AG04450 (cell line): ENCODE results near the gene GGTLC2. TPM values are rescaled to one million over a fixed set of nuclear protein-coding genes. Genes with fewer than 3 reads are reported as not detected.
"Not testable (repeated sequence)": the region's sequence is repeated elsewhere in the genome, so short reads cannot be mapped to it uniquely, and the experiment has no call there.

Experiments used
- CTCF ChIA-PET: fragments of 300-600, 350-600 bp; formaldehyde crosslinking; extraction: SDS; loops from one replicate; lab custom pipeline; 2022; ENCODE audit warnings: antibody characterized with exemption, inconsistent platforms; lab: Charles Lee
- POLR2A ChIA-PET: fragments of 350-600 bp; formaldehyde crosslinking; extraction: SDS; loops from one replicate; lab custom pipeline; 2021; ENCODE audit warnings: antibody characterized with exemption, inconsistent platforms; lab: Yijun Ruan, JAX
- DNase-seq: peaks from one replicate; pipeline ENCODE4 v3.0.0-alpha.2; 2011; ENCODE audit warnings: low read depth, low spot score
- H3K27ac ChIP-seq: one replicate; pipeline ENCODE4 v1.5.1; 2012; ENCODE audit warnings: low read depth, low read length, control low read depth
- H3K27me3 ChIP-seq: one replicate; pipeline ENCODE4 v1.6.0; 2012; ENCODE audit warnings: low read length; ENCODE audit not compliant: control insufficient read depth, insufficient read depth
- H3K4me3 ChIP-seq: 2 replicates; pipeline ENCODE4 v1.5.1; 2011; ENCODE audit warnings: mild to moderate bottlenecking, low read depth, low read length, control low read depth
- H3K9me3 ChIP-seq: 2 replicates; pipeline ENCODE4 v1.5.1; 2012; ENCODE audit warnings: low read length; ENCODE audit not compliant: control insufficient read depth, insufficient read depth
- polyA plus RNA-seq: library from polyadenylated mRNA; depleted of rRNA; stranded (reverse); fragments of >200 nt; gene quantifications from 2 replicates; pipeline ENCODE4 v1.2.3, GENCODE V29; 2011
- TF ChIP-seq, protein P1 (sequence below): IDR thresholded peaks from 2 replicates; pipeline ENCODE4 v1.5.1; 2011; ENCODE audit warnings: low read depth, low read length, control low read depth, inconsistent platforms

The GGTLC2 gene
- polyA plus RNA-seq, 1 experiment = not detected

DNA sequence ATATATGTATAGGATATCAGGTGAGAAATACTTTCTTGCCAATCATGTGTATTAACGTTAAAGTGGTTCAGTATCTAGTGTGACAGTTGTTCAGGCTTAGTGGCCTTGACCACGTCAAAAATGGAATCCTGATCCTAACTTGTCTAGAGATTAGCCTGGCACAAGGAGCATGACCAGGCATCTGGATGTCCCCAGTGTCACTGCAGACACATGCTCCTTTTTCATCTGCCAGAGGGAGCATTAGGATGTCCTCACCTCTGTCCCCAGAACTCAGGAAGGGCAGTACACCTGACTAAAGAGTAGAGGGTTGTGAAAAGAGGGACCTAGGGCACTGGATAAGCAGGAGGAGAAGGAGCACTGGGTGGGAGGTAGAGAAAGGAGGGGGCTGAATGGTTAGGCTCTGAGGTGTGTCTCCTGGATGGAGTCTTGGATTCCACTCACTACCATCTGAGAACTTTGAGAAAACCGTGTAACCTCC, 40.9 kb upstream of the GGTLC2 start:
- Histone ChIP-seq H3K27me3 (peaks cover 13% of the 10 kb centered on the region), H3K4me3 (no peak overlapping the region), H3K27ac (no peak overlapping the region), H3K9me3 (no peaks in the 10 kb centered on the region)
- TF ChIP-seq, protein P1, sequence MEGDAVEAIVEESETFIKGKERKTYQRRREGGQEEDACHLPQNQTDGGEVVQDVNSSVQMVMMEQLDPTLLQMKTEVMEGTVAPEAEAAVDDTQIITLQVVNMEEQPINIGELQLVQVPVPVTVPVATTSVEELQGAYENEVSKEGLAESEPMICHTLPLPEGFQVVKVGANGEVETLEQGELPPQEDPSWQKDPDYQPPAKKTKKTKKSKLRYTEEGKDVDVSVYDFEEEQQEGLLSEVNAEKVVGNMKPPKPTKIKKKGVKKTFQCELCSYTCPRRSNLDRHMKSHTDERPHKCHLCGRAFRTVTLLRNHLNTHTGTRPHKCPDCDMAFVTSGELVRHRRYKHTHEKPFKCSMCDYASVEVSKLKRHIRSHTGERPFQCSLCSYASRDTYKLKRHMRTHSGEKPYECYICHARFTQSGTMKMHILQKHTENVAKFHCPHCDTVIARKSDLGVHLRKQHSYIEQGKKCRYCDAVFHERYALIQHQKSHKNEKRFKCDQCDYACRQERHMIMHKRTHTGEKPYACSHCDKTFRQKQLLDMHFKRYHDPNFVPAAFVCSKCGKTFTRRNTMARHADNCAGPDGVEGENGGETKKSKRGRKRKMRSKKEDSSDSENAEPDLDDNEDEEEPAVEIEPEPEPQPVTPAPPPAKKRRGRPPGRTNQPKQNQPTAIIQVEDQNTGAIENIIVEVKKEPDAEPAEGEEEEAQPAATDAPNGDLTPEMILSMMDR = no peak
- CTCF ChIA-PET = interaction anchor here (1.5 kb wide), 1 partner anchor 10 kb away, joined by 4 read pairs; no protein-coding TSS in a partner anchor
- DNase-seq = no peak
- POLR2A ChIA-PET = no interaction called here

DNA sequence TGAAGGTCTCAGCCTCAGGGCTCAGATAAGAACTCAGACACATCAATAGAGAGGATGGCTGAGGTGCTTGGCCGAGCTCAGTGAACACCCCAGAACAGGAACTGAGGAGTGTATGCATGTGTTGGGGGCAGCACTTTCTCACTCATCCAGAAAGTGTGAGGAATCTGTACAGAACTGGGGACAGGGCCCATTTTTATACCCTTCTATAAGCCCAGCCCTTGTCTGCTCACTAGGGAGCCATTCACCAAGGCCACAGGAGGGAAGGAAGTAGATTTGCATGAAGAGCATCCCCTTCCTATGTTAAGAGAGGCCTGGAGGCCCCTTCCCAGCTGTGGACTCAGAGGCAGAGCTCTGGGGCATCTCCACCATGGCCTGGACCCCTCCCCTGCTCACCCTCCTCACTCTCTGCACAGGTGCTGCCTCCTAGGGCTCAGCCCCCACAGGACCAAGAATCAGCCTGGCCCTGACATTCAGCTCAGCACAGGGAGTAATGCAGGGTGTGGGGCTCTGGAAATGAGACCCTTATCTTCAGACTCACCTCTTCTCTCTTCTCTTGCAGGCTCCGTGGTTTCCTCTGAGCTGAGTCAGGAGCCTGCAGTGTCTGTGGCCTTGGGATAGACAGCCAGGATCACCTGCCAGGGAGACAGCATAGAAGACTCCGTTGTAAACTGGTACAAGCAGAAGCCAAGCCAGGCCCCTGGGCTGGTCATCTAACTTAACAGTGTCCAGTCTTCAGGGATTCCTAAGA, 39.9 kb upstream of the GGTLC2 start:
- ChIA-PET POLR2A (no interaction called here), CTCF (interaction anchor here (1.4 kb wide), 1 partner anchor 28 kb away, joined by 4 read pairs; no protein-coding TSS in a partner anchor)
- Histone ChIP-seq H3K27me3 (peaks cover 8% of the 10 kb centered on the region), H3K27ac (no peak overlapping the region), H3K4me3 (no peak overlapping the region), H3K9me3 (no peaks in the 10 kb centered on the region)
- TF ChIP-seq, protein P1 = no peak
- DNase-seq = no peak

DNA sequence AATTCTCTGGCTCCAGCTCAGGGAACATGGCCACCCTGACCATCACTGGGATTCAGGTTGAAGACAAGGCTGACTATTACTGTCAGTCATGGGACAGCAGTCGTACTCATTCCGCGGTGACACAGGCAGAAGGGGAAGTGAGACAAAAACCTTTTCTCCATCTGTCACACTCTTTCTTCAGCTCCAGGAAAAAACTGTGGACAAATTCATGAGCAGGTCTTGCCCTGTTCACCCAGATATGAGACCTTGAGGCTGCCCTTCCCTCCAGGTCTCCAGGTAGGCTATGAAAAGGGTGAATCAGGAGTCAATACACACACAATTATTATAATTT, 39.4 kb upstream of the GGTLC2 start:
- DNase-seq = no peak
- TF ChIP-seq, protein P1 = no peak
- H3K4me3 ChIP-seq = no peak overlapping the region
- H3K27ac ChIP-seq = no peak overlapping the region
- peaks cover 8% of the 10 kb centered on the region for H3K27me3 ChIP-seq
- POLR2A ChIA-PET = no interaction called here
- CTCF ChIA-PET = interaction anchor here (0.6 to 1.4 kb wide), 2 partner anchors 29 to 141 kb away, joined by 3 to 4 read pairs; no protein-coding TSS in a partner anchor
- H3K9me3 ChIP-seq = no peaks in the 10 kb centered on the region

DNA sequence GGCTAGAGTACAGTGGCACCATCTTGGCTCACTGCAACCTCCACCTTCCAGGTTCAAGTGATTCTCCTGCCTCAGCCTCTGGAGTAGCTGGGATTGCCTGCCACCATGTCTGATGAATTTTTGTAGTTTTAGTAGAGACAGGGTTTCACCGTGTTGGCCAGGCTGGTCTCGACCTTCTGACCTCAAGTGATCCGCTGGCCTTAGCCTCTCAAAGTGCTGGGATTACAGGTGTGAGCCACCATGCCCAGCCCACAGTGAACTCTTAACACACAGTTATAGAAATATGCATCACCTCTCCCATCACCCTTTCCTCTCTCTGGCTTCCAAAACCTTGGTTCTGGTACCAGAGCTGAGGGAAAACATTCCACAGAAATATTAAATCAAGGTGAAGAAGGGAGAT, 36.4 kb upstream of the GGTLC2 start:
- H3K9me3 ChIP-seq, H3K27ac ChIP-seq, DNase-seq, POLR2A ChIA-PET, H3K4me3 ChIP-seq, H3K27me3 ChIP-seq, CTCF ChIA-PET: not testable (repeated sequence)

DNA sequence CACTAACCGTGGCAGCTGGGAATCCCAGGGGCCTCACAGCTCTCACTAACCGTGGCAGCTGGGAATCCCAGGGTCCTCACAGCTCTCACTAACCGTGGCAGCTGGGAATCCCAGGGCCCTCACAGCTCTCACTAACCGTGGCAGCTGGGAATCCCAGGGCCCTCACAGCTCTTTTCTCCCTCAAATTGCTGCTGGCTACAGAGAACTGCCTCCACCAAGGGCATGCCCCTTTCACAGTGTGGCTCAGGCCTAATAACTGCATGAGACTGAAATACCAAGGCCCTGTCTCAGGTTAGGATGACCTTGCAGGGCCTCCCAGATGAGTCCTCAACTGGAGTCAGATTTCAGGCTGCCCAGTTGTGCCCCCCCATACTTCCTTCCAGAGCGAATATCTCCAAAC, 35.1 kb upstream of the GGTLC2 start:
- ChIA-PET POLR2A (no interaction called here), CTCF (no interaction called here)
- DNase-seq = no peak
- TF ChIP-seq, protein P1 = no peak
- no peaks in the 10 kb centered on the region for H3K9me3 ChIP-seq
- no peak overlapping the region for H3K27ac ChIP-seq
- H3K27me3 ChIP-seq = peaks cover 3% of the 10 kb centered on the region
- H3K4me3 ChIP-seq = no peak overlapping the region
